H9 (cell line): ENCODE data around the gene CHST8. TPM values are rescaled to one million over a fixed set of nuclear protein-coding genes. Genes with fewer than 3 reads are reported as not detected.

Source experiments
- DNase-seq: peaks from one replicate; pipeline ENCODE4 v3.0.0-alpha.2; 2017
- H2AFZ ChIP-seq: one replicate; pipeline ENCODE4 v1.6.1; 2013; ENCODE audit warnings: mild to moderate bottlenecking, low read length, control low read depth, moderate library complexity
- H2AK5ac ChIP-seq: 2 replicates; pipeline ENCODE4 v1.6.1; 2013; ENCODE audit warnings: low read length, control low read depth, mixed read lengths; ENCODE audit not compliant: insufficient read length
- H2BK120ac ChIP-seq: one replicate; pipeline ENCODE4 v1.6.1; 2013; ENCODE audit warnings: low read depth, mild to moderate bottlenecking, low read length, control low read depth, inconsistent platforms; ENCODE audit not compliant: poor library complexity, severe bottlenecking
- H2BK12ac ChIP-seq: 2 replicates; pipeline ENCODE4 v1.6.1; 2013; ENCODE audit warnings: low read length, control low read depth, mixed read lengths, low read depth; ENCODE audit not compliant: insufficient read length
- H2BK15ac ChIP-seq: 2 replicates; pipeline ENCODE4 v1.6.1; 2013; ENCODE audit warnings: low read depth, low read length, control low read depth
- H2BK20ac ChIP-seq: one replicate; pipeline ENCODE4 v1.6.1; 2013; ENCODE audit warnings: low read depth, mild to moderate bottlenecking, low read length, control low read depth, inconsistent platforms; ENCODE audit not compliant: poor library complexity, severe bottlenecking
- H2BK5ac ChIP-seq: 2 replicates; pipeline ENCODE4 v1.6.1; 2013; ENCODE audit warnings: low read length, control low read depth, mixed read lengths; ENCODE audit not compliant: insufficient read length
- H3K14ac ChIP-seq: 2 replicates; pipeline ENCODE4 v1.6.1; 2013; ENCODE audit warnings: low read length, control low read depth; ENCODE audit not compliant: insufficient read depth
- H3K18ac ChIP-seq: 2 replicates; pipeline ENCODE4 v1.6.1; 2013; ENCODE audit warnings: low read depth, mild to moderate bottlenecking, mixed read lengths, low read length, control low read depth; ENCODE audit not compliant: insufficient read length
- H3K23ac ChIP-seq: 2 replicates; pipeline ENCODE4 v1.6.1; 2013; ENCODE audit warnings: low read length, control low read depth, mixed read lengths, low read depth; ENCODE audit not compliant: insufficient read length
- H3K23me2 ChIP-seq: 2 replicates; pipeline ENCODE4 v1.6.1; 2013; ENCODE audit warnings: low read depth, mild to moderate bottlenecking, mixed read lengths, low read length, control low read depth; ENCODE audit not compliant: insufficient read length, poor library complexity, severe bottlenecking
- H3K27ac ChIP-seq: 2 replicates; pipeline ENCODE4 v1.5.1; 2013; ENCODE audit warnings: low read length, control low read depth, mixed read lengths, low read depth; ENCODE audit not compliant: insufficient read length
- H3K27me3 ChIP-seq: 2 replicates; pipeline ENCODE4 v1.6.1; 2013; ENCODE audit warnings: low read length, control low read depth, inconsistent platforms; ENCODE audit not compliant: insufficient read depth
- H3K4ac ChIP-seq: 2 replicates; pipeline ENCODE4 v1.6.1; 2013; ENCODE audit warnings: low read depth, mild to moderate bottlenecking, control low read depth, inconsistent platforms, low read length, moderate library complexity
- H3K4me1 ChIP-seq: 2 replicates; pipeline ENCODE4 v1.6.1; 2013; ENCODE audit warnings: low read length, control low read depth, inconsistent platforms; ENCODE audit not compliant: insufficient read depth
- H3K4me2 ChIP-seq: 2 replicates; pipeline ENCODE4 v1.6.1; 2013; ENCODE audit warnings: low read length, control low read depth, mixed read lengths; ENCODE audit not compliant: insufficient read length, insufficient read depth
- H3K56ac ChIP-seq: 2 replicates; pipeline ENCODE4 v1.6.1; 2013; ENCODE audit warnings: low read depth, mild to moderate bottlenecking, mixed read lengths, low read length, control low read depth; ENCODE audit not compliant: insufficient read length
- H3K79me1 ChIP-seq: 2 replicates; pipeline ENCODE4 v1.6.1; 2013; ENCODE audit warnings: low read depth, mild to moderate bottlenecking, moderate library complexity, low read length, control low read depth, inconsistent platforms; ENCODE audit not compliant: insufficient read depth, poor library complexity, severe bottlenecking
- H3K79me2 ChIP-seq: 2 replicates; pipeline ENCODE4 v1.6.1; 2013; ENCODE audit warnings: low read length, control low read depth, inconsistent platforms; ENCODE audit not compliant: insufficient read depth
- H3K9ac ChIP-seq: 2 replicates; pipeline ENCODE4 v1.6.1; 2013; ENCODE audit warnings: low read length, control low read depth, mixed read lengths; ENCODE audit not compliant: insufficient read length; ENCODE audit errors: extremely low read depth
- H3K9me3 ChIP-seq: one replicate; pipeline ENCODE4 v1.6.1; 2013; ENCODE audit warnings: low read depth, low read length, inconsistent platforms; ENCODE audit not compliant: control insufficient read depth
- H3T11ph ChIP-seq: one replicate; pipeline ENCODE4 v1.6.1; 2013; ENCODE audit warnings: mild to moderate bottlenecking, low read length, control low read depth, inconsistent platforms
- H4K20me1 ChIP-seq: one replicate; pipeline ENCODE4 v1.6.1; 2013; ENCODE audit not compliant: control insufficient read depth, insufficient read length, insufficient read depth
- H4K5ac ChIP-seq: 2 replicates; pipeline ENCODE4 v1.6.1; 2013; ENCODE audit warnings: low read depth, mild to moderate bottlenecking, mixed read lengths, low read length, control low read depth; ENCODE audit not compliant: insufficient read length
- H4K8ac ChIP-seq: replicated peaks from 2 replicates; pipeline ENCODE4 v1.6.1; 2013; ENCODE audit warnings: low read length, control low read depth, mixed read lengths, low read depth; ENCODE audit not compliant: insufficient read length
- H4K91ac ChIP-seq: 2 replicates; pipeline ENCODE4 v1.6.1; 2013; ENCODE audit warnings: low read depth, mild to moderate bottlenecking, moderate library complexity, mixed read lengths, low read length, control low read depth; ENCODE audit not compliant: insufficient read length
- H3K27ac Mint-ChIP-seq, 3 experiments: 2 replicates in 2 of 3; 3 replicates in 1 of 3; pipeline ENCODE4 v1.8.0; 2020 to 2021; ENCODE audit warnings: mixed read lengths in 3 of 3, mild to moderate bottlenecking in 1 of 3, moderate library complexity in 1 of 3
- H3K27me3 Mint-ChIP-seq: 2 replicates; pipeline ENCODE4 v1.8.0; 2021; ENCODE audit warnings: low read depth, mild to moderate bottlenecking, moderate library complexity, mixed read lengths
- H3K36me3 Mint-ChIP-seq, 3 experiments: 2 replicates in 2 of 3; 3 replicates in 1 of 3; pipeline ENCODE4 v1.8.0; 2020 to 2021; ENCODE audit warnings: low read depth in 3 of 3, mixed read lengths in 3 of 3; ENCODE audit not compliant: insufficient read depth in 1 of 3
- H3K4me1 Mint-ChIP-seq, 2 experiments: 2 replicates each; pipeline ENCODE4 v1.8.0; 2020; ENCODE audit warnings: mixed read lengths in 2 of 2
- H3K4me3 Mint-ChIP-seq, 2 experiments: 2 replicates in 1 of 2; 3 replicates in 1 of 2; pipeline ENCODE4 v1.8.0; 2020 to 2021; ENCODE audit warnings: mild to moderate bottlenecking in 2 of 2, mixed read lengths in 2 of 2, moderate library complexity in 1 of 2
- H3K9me3 Mint-ChIP-seq, 2 experiments: 2 replicates in 1 of 2; 3 replicates in 1 of 2; pipeline ENCODE4 v1.8.0; 2020; ENCODE audit warnings: mild to moderate bottlenecking in 2 of 2, mixed read lengths in 2 of 2, moderate library complexity in 1 of 2
- CTCF ChIP-seq: fragments of 200-600 bp; sonication (generic); conservative IDR thresholded peaks from 3 replicates; pipeline ENCODE4 v1.8.0; 2021; ENCODE audit warnings: antibody characterized with exemption, mild to moderate bottlenecking
- WGBS: extraction: QIAGEN DNeasy Blood & Tissue Kit; methylation state at CpG from one replicate; pipeline ENCODE4 v1.1.7; 2013; ENCODE audit warnings: missing lambda C conversion rate, low lambda C conversion rate, mixed read lengths; ENCODE audit not compliant: insufficient read length; ENCODE audit errors: extremely low coverage; 5-methylcytosine and 5-hydroxymethylcytosine counted together
- total RNA-seq: library from RNA; stranded (reverse); gene quantifications from 2 replicates; pipeline ENCODE4 v1.2.1, GENCODE V29; 2021

Gene CHST8
- total RNA-seq, 1 experiment from 2014 or later: 5.1 TPM

- peaks cover 41% of the 10 kb centered on the region for H3K27me3 Mint-ChIP-seq
- Histone ChIP-seq H3K18ac (no peak overlapping the region), H3K79me1 (no peaks in the 10 kb centered on the region), H4K8ac (no peak overlapping the region), H3K9ac (no peak overlapping the region), H3K23ac (no peak overlapping the region), H3K14ac (no peak overlapping the region), H3T11ph (no peak overlapping the region), H2BK12ac (no peak overlapping the region), H2BK5ac (no peak overlapping the region), H2BK20ac (no peak overlapping the region), H3K9me3 (no peaks in the 10 kb centered on the region), H3K23me2 (no peaks in the 10 kb centered on the region), H4K20me1 (no peaks in the 10 kb centered on the region), H3K56ac (no peak overlapping the region), H4K91ac (no peak overlapping the region), H4K5ac (no peak overlapping the region), H3K4me1 (peaks cover 2% of the 10 kb centered on the region; the same call in 1 of the 2 replicates), H3K4me2 (no peak overlapping the region), H3K79me2 (no peaks in the 10 kb centered on the region), H2BK15ac (no peak overlapping the region), H2AFZ (no peak overlapping the region), H3K4ac (no peak overlapping the region), H2BK120ac (no peak overlapping the region), H3K27me3 (no peaks in the 10 kb centered on the region; the same call in 1 of the 2 replicates), H2AK5ac (no peak overlapping the region), H3K27ac (no peak overlapping the region)
- peak overlapping the region in 1 of 3 experiments; percentile 5; a peak in 1 of 7 replicates for H3K27ac Mint-ChIP-seq
- H3K4me3 Mint-ChIP-seq: no peak overlapping the region
- WGBS: no CpG with 5 or more reads among the region's 6 CpGs
- H3K4me1 Mint-ChIP-seq: peaks cover 12 to 13% of the 10 kb centered on the region in 2 experiments
- no peaks in the 10 kb centered on the region; a peak in 3 of 5 replicates for H3K9me3 Mint-ChIP-seq
- DNase-seq: no peak
- no peak for TF ChIP-seq CTCF
- no peaks in the 10 kb centered on the region; a peak in 1 of 7 replicates for H3K36me3 Mint-ChIP-seq
These were observed 158.5 kb downstream of the CHST8 start for GRCh38 chr19:33780251-33780650.
